NT2/D1 (cell line): ENCODE data around the gene UGCG.

Experiments
- SUZ12 ChIP-seq: IDR thresholded peaks from 2 replicates; pipeline ENCODE4 v1.6.1; 2011; ENCODE audit not compliant: insufficient read length, insufficient read depth; ENCODE audit errors: extremely low read depth
- YY1 ChIP-seq: IDR thresholded peaks from 2 replicates; pipeline ENCODE4 v1.6.1; 2011; ENCODE audit not compliant: insufficient read length, insufficient read depth
- ZNF274 ChIP-seq: IDR thresholded peaks from 2 replicates; pipeline ENCODE4 v1.6.1; 2011; ENCODE audit warnings: mild to moderate bottlenecking, low read depth, low read length

GRCh38 chr9:111907147-111907546, 10.5 kb downstream of the UGCG start:
- TF ChIP-seq ZNF274: no peak
- no peak for TF ChIP-seq YY1
- no peak for TF ChIP-seq SUZ12
